H1 (cell line): ENCODE measurements around the gene SCN4A. TPM values are rescaled to one million over a fixed set of nuclear protein-coding genes. Genes with fewer than 3 reads are reported as not detected.

Source experiments
- CTCF ChIA-PET: fragments of 300-600 bp; sonication (Branson Sonifier 250); formaldehyde crosslinking; loops from one replicate; lab custom pipeline; 2021; ENCODE audit not compliant: partially characterized antibody; lab: Charles Lee
- POLR2A ChIA-PET: fragments of 300-600 bp; sonication (Branson Sonifier 250); formaldehyde crosslinking; loops from one replicate; lab custom pipeline; 2021; ENCODE audit warnings: inconsistent platforms; ENCODE audit not compliant: partially characterized antibody; lab: Charles Lee
- DNase-seq, 2 experiments: peaks; one replicate each; pipeline versions ENCODE4 v3.0.0 to v3.0.0-alpha.2; 2010 to 2022; ENCODE audit warnings: low spot score in 2 of 2, low read depth in 1 of 2, mixed read lengths in 1 of 2
- FAIRE-seq: peaks from 2 replicates; lab custom pipeline; 2011; peaks lifted over from hg19 to GRCh38; lab: Jason Lieb, UNC
- H2AFZ ChIP-seq: 2 replicates; pipeline ENCODE4 v1.8.1; 2012; ENCODE audit warnings: low read length, inconsistent platforms
- H2AK5ac ChIP-seq: 2 replicates; pipeline ENCODE4 v1.6.1; 2013; ENCODE audit warnings: low read depth, low read length
- H2BK120ac ChIP-seq: replicated peaks from 2 replicates; pipeline ENCODE3; 2013; ENCODE audit warnings: low read depth, low read length, inconsistent platforms
- H2BK12ac ChIP-seq: 2 replicates; pipeline ENCODE4 v1.6.1; 2013; ENCODE audit warnings: low read depth, low read length
- H2BK15ac ChIP-seq: 2 replicates; pipeline ENCODE4 v1.6.1; 2013; ENCODE audit warnings: low read length
- H2BK20ac ChIP-seq: 2 replicates; pipeline ENCODE4 v1.6.1; 2013; ENCODE audit warnings: low read length
- H2BK5ac ChIP-seq: 2 replicates; pipeline ENCODE4 v1.6.1; 2013; ENCODE audit warnings: low read depth, low read length
- H3K14ac ChIP-seq: 2 replicates; pipeline ENCODE4 v1.6.1; 2013; ENCODE audit warnings: inconsistent platforms; ENCODE audit not compliant: insufficient read length
- H3K18ac ChIP-seq: 2 replicates; pipeline ENCODE4 v1.6.1; 2013; ENCODE audit warnings: low read length; ENCODE audit errors: extremely low read depth
- H3K23ac ChIP-seq: 2 replicates; pipeline ENCODE4 v1.6.1; 2013; ENCODE audit warnings: inconsistent platforms; ENCODE audit not compliant: insufficient read length
- H3K23me2 ChIP-seq: 2 replicates; pipeline ENCODE4 v1.6.1; 2013; ENCODE audit warnings: low read depth, low read length
- H3K27ac ChIP-seq: 2 replicates; pipeline ENCODE4 v1.6.1; 2011; ENCODE audit warnings: low read depth, low read length, inconsistent platforms
- H3K27me3 ChIP-seq, 4 experiments: replicated peaks in 1 of 4; 1 replicate in 1 of 4; 2 replicates in 3 of 4; pipeline versions ENCODE4 v1.6.1 to v1.8.1; 2011 to 2013; ENCODE audit warnings: low read length in 3 of 4, mild to moderate bottlenecking in 3 of 4, inconsistent platforms in 2 of 4, mixed read lengths in 2 of 4, moderate library complexity in 1 of 4; ENCODE audit not compliant: control insufficient read depth in 3 of 4, insufficient read depth in 3 of 4; ENCODE audit errors: extremely low read depth in 1 of 4
- H3K36me3 ChIP-seq, 4 experiments: 2 replicates each; pipeline versions ENCODE4 v1.6.1 to v1.8.1; 2011 to 2013; ENCODE audit warnings: mild to moderate bottlenecking in 4 of 4, low read length in 3 of 4, moderate library complexity in 2 of 4, control low read depth in 1 of 4, inconsistent platforms in 1 of 4; ENCODE audit not compliant: insufficient read depth in 4 of 4, control insufficient read depth in 2 of 4
- H3K4ac ChIP-seq: replicated peaks from 2 replicates; pipeline ENCODE3; 2013; ENCODE audit warnings: low read length, low read depth, mixed read lengths, inconsistent platforms; ENCODE audit not compliant: insufficient read length
- H3K4me1 ChIP-seq, 4 experiments: replicated peaks in 1 of 4; 1 replicate in 1 of 4; 2 replicates in 3 of 4; pipeline versions ENCODE4 v1.6.1 to v1.8.1; 2011 to 2013; ENCODE audit warnings: low read length in 3 of 4, inconsistent platforms in 2 of 4, mixed read lengths in 1 of 4; ENCODE audit not compliant: insufficient read depth in 4 of 4, control insufficient read depth in 3 of 4
- H3K4me2 ChIP-seq, 2 experiments: 2 replicates each; pipeline versions ENCODE4 v1.6.1 to v1.8.1; 2011 to 2013; ENCODE audit warnings: low read depth in 2 of 2, low read length in 2 of 2, control low read depth in 1 of 2, inconsistent platforms in 1 of 2, mild to moderate bottlenecking in 1 of 2; ENCODE audit not compliant: insufficient read depth in 1 of 2
- H3K4me3 ChIP-seq, 4 experiments: fragments of 200-600, 300-600 bp in 1 of 4; sonication (generic), shearing (Covaris generic), sonication (Bioruptor Twin) in 1 of 4; 2 replicates each; pipeline versions ENCODE4 v1.5.1 to v1.8.1; 2011 to 2016; ENCODE audit warnings: low read length in 4 of 4, low read depth in 3 of 4, control low read depth in 2 of 4, inconsistent platforms in 2 of 4, mild to moderate bottlenecking in 2 of 4, mixed read lengths in 1 of 4, moderate library complexity in 1 of 4; ENCODE audit not compliant: insufficient read depth in 2 of 4; ENCODE audit errors: extremely low read depth in 1 of 4
- H3K56ac ChIP-seq: replicated peaks from 2 replicates; pipeline ENCODE3; 2013; ENCODE audit warnings: low read depth, mild to moderate bottlenecking, mixed read lengths, low read length, inconsistent platforms; ENCODE audit not compliant: insufficient read length
- H3K79me1 ChIP-seq: 2 replicates; pipeline ENCODE4 v1.6.1; 2013; ENCODE audit warnings: low read depth, low read length, control low read depth
- H3K79me2 ChIP-seq, 2 experiments: 2 replicates each; pipeline versions ENCODE4 v1.6.1 to v1.8.1; 2012 to 2013; ENCODE audit warnings: low read length in 2 of 2, mild to moderate bottlenecking in 2 of 2, inconsistent platforms in 1 of 2; ENCODE audit not compliant: insufficient read depth in 2 of 2, control insufficient read depth in 1 of 2
- H3K9ac ChIP-seq, 4 experiments: replicated peaks in 1 of 4; 1 replicate in 1 of 4; 2 replicates in 3 of 4; pipeline versions ENCODE4 v1.6.1 to v1.8.1; 2011 to 2013; ENCODE audit warnings: low read depth in 3 of 4, low read length in 3 of 4, control low read depth in 2 of 4, mild to moderate bottlenecking in 2 of 4, moderate library complexity in 2 of 4, inconsistent platforms in 1 of 4; ENCODE audit errors: extremely low read depth in 1 of 4
- H3K9me3 ChIP-seq, 2 experiments: 2 replicates each; pipeline versions ENCODE4 v1.6.1 to v1.8.1; 2012 to 2013; ENCODE audit warnings: mild to moderate bottlenecking in 2 of 2, moderate library complexity in 2 of 2, control low read depth in 1 of 2, inconsistent platforms in 1 of 2, low read depth in 1 of 2, low read length in 1 of 2, mixed read lengths in 1 of 2; ENCODE audit not compliant: insufficient read depth in 2 of 2
- H4K20me1 ChIP-seq, 2 experiments: replicated peaks in 1 of 2; 2 replicates each; pipeline versions ENCODE3 to v1.8.1; 2011 to 2013; ENCODE audit warnings: inconsistent platforms in 2 of 2, low read length in 2 of 2, mild to moderate bottlenecking in 1 of 2; ENCODE audit not compliant: insufficient read depth in 2 of 2, control insufficient read depth in 1 of 2
- H4K5ac ChIP-seq: 2 replicates; pipeline ENCODE4 v1.6.1; 2013; ENCODE audit warnings: low read length, low read depth, mixed read lengths, inconsistent platforms; ENCODE audit not compliant: insufficient read length
- H4K8ac ChIP-seq: 2 replicates; pipeline ENCODE4 v1.8.0; 2013; ENCODE audit warnings: mild to moderate bottlenecking, moderate library complexity, low read length, inconsistent platforms; ENCODE audit not compliant: insufficient read depth; ENCODE audit errors: extremely low read depth
- H4K91ac ChIP-seq: replicated peaks from 2 replicates; pipeline ENCODE3; 2013; ENCODE audit warnings: low read length, mixed read lengths, inconsistent platforms; ENCODE audit not compliant: insufficient read length
- CHD1 ChIP-seq: IDR thresholded peaks from 2 replicates; pipeline ENCODE4 v1.6.1; 2012; ENCODE audit warnings: low read depth, low read length, improper control_type of control experiment
- WGBS, 2 experiments: shearing (Covaris generic) in 1 of 2; methylation state at CpG; one replicate each; pipeline versions ENCODE4 v1.1.6 to v1.1.7; 2013 to 2015; ENCODE audit warnings: low lambda C conversion rate in 2 of 2, mixed read lengths in 2 of 2, inconsistent platforms in 1 of 2, low coverage in 1 of 2, missing lambda C conversion rate in 1 of 2; ENCODE audit not compliant: insufficient replicate concordance in 2 of 2, insufficient coverage in 1 of 2, insufficient read length in 1 of 2; ENCODE audit errors: extremely low coverage in 1 of 2, missing lambda C conversion rate in 1 of 2; 5-methylcytosine and 5-hydroxymethylcytosine counted together
- polyA plus RNA-seq, 7 experiments: library from polyadenylated mRNA; depleted of rRNA in 3 of 7; stranded (reverse) in 5 of 7; unstranded in 2 of 7; fragments of >200 nt in 5 of 7; fragments of 200-250 nt in 2 of 7; gene quantifications; 1 replicate in 5 of 7; 2 replicates in 1 of 7; 4 replicates in 1 of 7; pipeline versions ENCODE4 v1.2.1 to v1.2.3, GENCODE V29; 2011 to 2013; ENCODE audit warnings: missing spikeins in 2 of 7, mixed read lengths in 2 of 7
- total RNA-seq: library from RNA; stranded (reverse); fragmentation: NEBNext Ultra II Directional; extraction: Animal tissue kit (Norgen Biotek cat#: 25700); gene quantifications from 2 replicates; pipeline ENCODE4 v1.2.1, GENCODE V29; 2021
- TF ChIP-seq, protein P1 (sequence below), 3 experiments: IDR thresholded peaks; 1 replicate in 2 of 3; 2 replicates in 1 of 3; pipeline versions ENCODE4 v1.5.1 to v1.6.1; 2011; ENCODE audit warnings: low read length in 3 of 3, mild to moderate bottlenecking in 3 of 3, inconsistent platforms in 2 of 3, low read depth in 1 of 3, moderate library complexity in 1 of 3; ENCODE audit not compliant: insufficient read depth in 1 of 3; ENCODE audit errors: control extremely low read depth in 1 of 3

SCN4A gene
- total and polyA plus RNA-seq, 2 of the 8 experiments (the other 6 are each of a cell fraction or from before 2014, with no cell fraction given), result 5.0 to 8.5 TPM

DNA sequence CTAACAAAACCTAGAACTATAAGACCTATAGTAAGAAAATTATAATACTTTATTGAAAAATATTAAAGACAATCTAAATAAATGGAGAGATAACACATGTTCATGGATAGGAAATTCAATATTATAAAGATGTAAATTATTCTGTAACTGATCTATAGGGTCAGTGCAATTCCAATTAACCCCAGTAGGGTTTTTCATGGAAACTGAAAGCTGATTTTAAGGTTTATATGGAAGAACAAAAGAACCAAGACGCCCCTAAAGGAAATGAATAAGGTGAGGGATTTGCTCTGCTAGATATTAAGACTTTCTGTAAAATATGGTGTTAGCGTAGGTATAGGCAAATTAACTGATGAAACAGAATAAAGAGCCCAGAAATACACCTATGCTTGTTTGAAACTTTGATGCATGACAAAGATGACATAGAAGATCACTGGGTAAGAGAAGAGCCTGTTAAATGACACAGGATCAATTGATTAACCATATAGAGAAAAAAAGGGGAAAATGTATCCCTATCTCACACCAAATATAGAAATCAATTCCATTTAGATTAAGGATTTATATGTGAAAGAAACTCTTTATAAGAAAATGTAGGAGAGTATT is 44.8 kb upstream of the SCN4A start:
- no peak overlapping the region for H3K18ac ChIP-seq

More for the DNA sequence above, 44.8 kb upstream of the SCN4A start:
- no peaks in the 10 kb centered on the region for H3K79me2 ChIP-seq
- no peak overlapping the region for H3K4me3 ChIP-seq
- H3K14ac ChIP-seq, result no peak overlapping the region
- H3K23ac ChIP-seq, result no peak overlapping the region
- H3K4ac ChIP-seq, result no peak overlapping the region
- FAIRE-seq, result no peak
- H4K91ac ChIP-seq, result no peak overlapping the region
- H3K23me2 ChIP-seq, result no peaks in the 10 kb centered on the region
- no peak overlapping the region for H3K56ac ChIP-seq
- H2AFZ ChIP-seq, result no peak overlapping the region
- no peaks in the 10 kb centered on the region for H3K9me3 ChIP-seq
- no peak for DNase-seq
- no peak overlapping the region for H2BK20ac ChIP-seq
- no peak overlapping the region for H3K9ac ChIP-seq
- no peaks in the 10 kb centered on the region for H4K20me1 ChIP-seq
- no peak overlapping the region for H2BK120ac ChIP-seq
- ChIA-PET CTCF (interaction anchor here (0.8 to 3.5 kb wide), 23 partner anchors 8 to 177 kb away, joined by 3 to 25 read pairs (median 4); partner anchors contain the start of gene PRR29), POLR2A (no interaction called here)
- no peaks in the 10 kb centered on the region for H3K27me3 ChIP-seq
- no peak overlapping the region for H2AK5ac ChIP-seq
- H3K4me1 ChIP-seq, result peaks cover 0 to 5% (median 3%) of the 10 kb centered on the region in 4 experiments; a peak in 5 of 7 replicates
- no peak overlapping the region for H3K4me2 ChIP-seq
- H2BK5ac ChIP-seq, result no peak overlapping the region
- H2BK15ac ChIP-seq, result no peak overlapping the region
- no peaks in the 10 kb centered on the region for H3K36me3 ChIP-seq
- no peak overlapping the region for H4K8ac ChIP-seq
- H3K27ac ChIP-seq, result no peak overlapping the region
- no peak overlapping the region for H2BK12ac ChIP-seq
- H3K79me1 ChIP-seq, result no peaks in the 10 kb centered on the region
- H4K5ac ChIP-seq, result no peak overlapping the region
- WGBS, 2 experiments, result 84% methylated on average over 2 of the region's 2 CpGs; no CpG with 5 or more reads in 1 of the 2 experiments
- TF ChIP-seq CHD1, result no peak
- TF ChIP-seq, protein P1, sequence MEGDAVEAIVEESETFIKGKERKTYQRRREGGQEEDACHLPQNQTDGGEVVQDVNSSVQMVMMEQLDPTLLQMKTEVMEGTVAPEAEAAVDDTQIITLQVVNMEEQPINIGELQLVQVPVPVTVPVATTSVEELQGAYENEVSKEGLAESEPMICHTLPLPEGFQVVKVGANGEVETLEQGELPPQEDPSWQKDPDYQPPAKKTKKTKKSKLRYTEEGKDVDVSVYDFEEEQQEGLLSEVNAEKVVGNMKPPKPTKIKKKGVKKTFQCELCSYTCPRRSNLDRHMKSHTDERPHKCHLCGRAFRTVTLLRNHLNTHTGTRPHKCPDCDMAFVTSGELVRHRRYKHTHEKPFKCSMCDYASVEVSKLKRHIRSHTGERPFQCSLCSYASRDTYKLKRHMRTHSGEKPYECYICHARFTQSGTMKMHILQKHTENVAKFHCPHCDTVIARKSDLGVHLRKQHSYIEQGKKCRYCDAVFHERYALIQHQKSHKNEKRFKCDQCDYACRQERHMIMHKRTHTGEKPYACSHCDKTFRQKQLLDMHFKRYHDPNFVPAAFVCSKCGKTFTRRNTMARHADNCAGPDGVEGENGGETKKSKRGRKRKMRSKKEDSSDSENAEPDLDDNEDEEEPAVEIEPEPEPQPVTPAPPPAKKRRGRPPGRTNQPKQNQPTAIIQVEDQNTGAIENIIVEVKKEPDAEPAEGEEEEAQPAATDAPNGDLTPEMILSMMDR (IDR thresholded peaks at IDR 0.05; ENCODE audit: control extremely low read depth in 1 of 3, insufficient read depth in 1 of 3, low read depth in 1 of 3, low read length in 3 of 3), result peak in 1 of 3 experiments; percentile 20; a peak in 1 of 4 replicates
